Erythroblast (primary cell): Measurements from ENCODE around the gene TAMM41.
"Not testable (repeated sequence)": the region's sequence is repeated elsewhere in the genome, so short reads cannot be mapped to it uniquely, and the experiment has no call there.

Source experiments
- GATA1 ChIP-seq: IDR thresholded peaks from 2 replicates; pipeline ENCODE4 v1.6.1; 2011; ENCODE audit warnings: low read depth, mild to moderate bottlenecking, control low read depth, low read length, moderate library complexity
- POLR2A ChIP-seq: IDR thresholded peaks from 2 replicates; pipeline ENCODE4 v1.6.1; 2011; ENCODE audit warnings: mild to moderate bottlenecking, low read length

GRCh38 chr3:11862145-11862544 is 15.5 kb upstream of the TAMM41 start:
- not testable (repeated sequence) for TF ChIP-seq POLR2A, GATA1
